Liver (tissue), 9 donors: Measurements from ENCODE around the gene IQCK. TPM values are rescaled to one million over a fixed set of nuclear protein-coding genes. Genes with fewer than 3 reads are reported as not detected.

ENCODE experiments used
- DNase-seq: peaks from one replicate; pipeline ENCODE4 v3.0.0-alpha.2; 2017; ENCODE audit warnings: low spot score
- H3K27ac ChIP-seq, 2 donors: one replicate each; pipeline ENCODE4 v1.7.0; 2013; ENCODE audit warnings: inconsistent platforms in 2 of 2, low read length in 2 of 2, control low read depth in 1 of 2, low read depth in 1 of 2, mild to moderate bottlenecking in 1 of 2
- H3K27me3 ChIP-seq, 4 donors: one replicate each; pipeline versions ENCODE4 v1.6.1 to v1.7.0; 2013; ENCODE audit warnings: low read length in 3 of 4, inconsistent platforms in 1 of 4, mild to moderate bottlenecking in 1 of 4, moderate library complexity in 1 of 4; ENCODE audit not compliant: control insufficient read depth in 4 of 4, insufficient read depth in 4 of 4
- H3K36me3 ChIP-seq, 4 donors: one replicate each; pipeline versions ENCODE4 v1.6.1 to v1.7.0; 2013; ENCODE audit warnings: low read length in 3 of 4, mild to moderate bottlenecking in 3 of 4, low read depth in 1 of 4, moderate library complexity in 1 of 4; ENCODE audit not compliant: control insufficient read depth in 4 of 4, insufficient read depth in 3 of 4
- H3K4me1 ChIP-seq, 4 donors: one replicate each; pipeline versions ENCODE4 v1.6.1 to v1.7.0; 2013; ENCODE audit warnings: low read length in 3 of 4, mild to moderate bottlenecking in 3 of 4, moderate library complexity in 1 of 4; ENCODE audit not compliant: control insufficient read depth in 4 of 4, insufficient read depth in 4 of 4
- H3K4me3 ChIP-seq, 3 donors: one replicate each; pipeline versions ENCODE4 v1.6.1 to v1.7.0; 2013; ENCODE audit warnings: low read length in 3 of 3, control low read depth in 1 of 3, low read depth in 1 of 3, mild to moderate bottlenecking in 1 of 3
- H3K9ac ChIP-seq, 2 donors: one replicate each; pipeline ENCODE4 v1.7.0; 2013; ENCODE audit warnings: low read length in 2 of 2, mild to moderate bottlenecking in 2 of 2, moderate library complexity in 2 of 2, control low read depth in 1 of 2, low read depth in 1 of 2
- H3K9me3 ChIP-seq, 4 donors: one replicate each; pipeline versions ENCODE4 v1.6.1 to v1.7.0; 2013; ENCODE audit warnings: low read length in 3 of 4; ENCODE audit not compliant: control insufficient read depth in 4 of 4
- CTCF ChIP-seq: fragments of 150-350 bp; IDR thresholded peaks from 2 replicates; pipeline ENCODE4 v1.5.1; 2017; ENCODE audit warnings: improper control_type of control experiment, low read depth, low read length; ENCODE audit not compliant: missing input control
- FOXA1 ChIP-seq: IDR thresholded peaks from 2 replicates; pipeline ENCODE4 v1.6.1; 2016; ENCODE audit warnings: antibody characterized with exemption
- FOXA2 ChIP-seq: IDR thresholded peaks from 2 replicates; pipeline ENCODE4 v1.6.1; 2016; ENCODE audit warnings: antibody characterized with exemption
- GABPA ChIP-seq, 2 donors: IDR thresholded peaks in 1 of 2; conservative IDR thresholded peaks in 1 of 2; 2 replicates each; pipeline ENCODE4 v1.6.1; 2016; ENCODE audit warnings: antibody characterized with exemption in 2 of 2, mild to moderate bottlenecking in 1 of 2, moderate library complexity in 1 of 2
- HNF4A ChIP-seq, 2 donors: conservative IDR thresholded peaks; 2 replicates each; pipeline ENCODE4 v1.6.1; 2016; ENCODE audit warnings: antibody characterized with exemption in 2 of 2, mild to moderate bottlenecking in 2 of 2
- MAX ChIP-seq: IDR thresholded peaks from 2 replicates; pipeline ENCODE4 v1.6.1; 2016; ENCODE audit warnings: antibody characterized with exemption
- RAD21 ChIP-seq, 2 donors: IDR thresholded peaks; 2 replicates each; pipeline ENCODE4 v1.6.1; 2016; ENCODE audit warnings: antibody characterized with exemption in 2 of 2, mild to moderate bottlenecking in 2 of 2
- REST ChIP-seq: IDR thresholded peaks from 2 replicates; pipeline ENCODE4 v1.6.1; 2016; ENCODE audit warnings: antibody characterized with exemption, mild to moderate bottlenecking
- SP1 ChIP-seq: IDR thresholded peaks from 2 replicates; pipeline ENCODE4 v1.6.1; 2018; ENCODE audit warnings: antibody characterized with exemption, mild to moderate bottlenecking
- TAF1 ChIP-seq: conservative IDR thresholded peaks from 2 replicates; pipeline ENCODE4 v1.6.1; 2016; ENCODE audit warnings: antibody characterized with exemption, mild to moderate bottlenecking
- YY1 ChIP-seq: IDR thresholded peaks from 2 replicates; pipeline ENCODE4 v1.6.1; 2016; ENCODE audit warnings: antibody characterized with exemption, mild to moderate bottlenecking
- ZBTB33 ChIP-seq: IDR thresholded peaks from 2 replicates; pipeline ENCODE4 v1.6.1; 2016; ENCODE audit warnings: antibody characterized with exemption
- WGBS: extraction: QIAGEN DNeasy Blood & Tissue Kit; methylation state at CpG from one replicate; pipeline ENCODE4 v1.1.7; 2013; 5-methylcytosine and 5-hydroxymethylcytosine counted together
- polyA plus RNA-seq, 2 donors: library from polyadenylated mRNA; stranded (reverse) in 1 of 2; unstranded in 1 of 2; fragments of 200-250 nt in 1 of 2; fragments of >200 nt in 1 of 2; fragmentation: Nextera tagmentation in 1 of 2; extraction: Ambion mirVana in 1 of 2; gene quantifications; one replicate each; pipeline versions ENCODE4 v1.2.1 to v1.2.3, GENCODE V29; 2013 to 2015
- total RNA-seq, 2 donors: library from RNA; depleted of rRNA; stranded (reverse); fragments of >200 nt; gene quantifications; one replicate each; pipeline ENCODE4 v1.2.3, GENCODE V29; 2014
- donor health status: healthy.
- donor health status: healthy.
- donor health status: healthy.
- donor health status: healthy.
- donor health status: healthy.

The IQCK gene
- total and polyA plus RNA-seq, 4 donors: 2.1 to 4.4 (median 2.9) TPM

- H3K27me3 ChIP-seq: no peaks in the 10 kb centered on the region
- H3K36me3 ChIP-seq: no peaks in the 10 kb centered on the region
- DNase-seq: no peak
- no peak overlapping the region for H3K27ac ChIP-seq
- H3K9me3 ChIP-seq: no peaks in the 10 kb centered on the region
- H3K4me1 ChIP-seq: peaks cover 0 to 10% (median 3%) of the 10 kb centered on the region in 4 donors
- whole genome bisulfite sequencing: 85% methylated on average over 5 of the region's 5 CpGs
- no peak for TF ChIP-seq FOXA1
- no peak for TF ChIP-seq HNF4A (conservative IDR thresholded peaks at IDR 0.05)
- no peak for TF ChIP-seq RAD21 (IDR thresholded peaks at IDR 0.05)
- no peak for TF ChIP-seq GABPA (IDR thresholded peaks at IDR 0.05 in 1 of 2, conservative IDR thresholded peaks at IDR 0.05 in 1 of 2)
- no peak for TF ChIP-seq REST
- no peak for TF ChIP-seq SP1
- no peak for TF ChIP-seq TAF1
- no peak for TF ChIP-seq CTCF
- TF ChIP-seq YY1: no peak
- TF ChIP-seq MAX: no peak
- TF ChIP-seq FOXA2: no peak
- no peak overlapping the region for H3K9ac ChIP-seq
- no peak overlapping the region for H3K4me3 ChIP-seq
These were observed 113.0 kb downstream of the IQCK start for GRCh38 chr16:19830902-19831560.

- H3K9ac ChIP-seq: no peak overlapping the region
- H3K27ac ChIP-seq: no peak overlapping the region
- no peak overlapping the region for H3K4me3 ChIP-seq
- H3K27me3 ChIP-seq: no peaks in the 10 kb centered on the region
- 90% methylated on average over 6 of the region's 6 CpGs for WGBS
- peaks cover 0 to 10% (median 3%) of the 10 kb centered on the region in 4 donors for H3K4me1 ChIP-seq
- H3K36me3 ChIP-seq: no peaks in the 10 kb centered on the region
- H3K9me3 ChIP-seq: no peaks in the 10 kb centered on the region
- no peak for DNase-seq
- TF ChIP-seq ZBTB33 (no peak), REST (no peak)
These were observed 113.6 kb downstream of the IQCK start for GRCh38 chr16:19831678-19832077.
